Fibroblast of lung (primary cell): ENCODE results near the gene TOP1. TPM values are rescaled to one million over a fixed set of nuclear protein-coding genes. Genes with fewer than 3 reads are reported as not detected.
"Not testable (repeated sequence)": the region's sequence is repeated elsewhere in the genome, so short reads cannot be mapped to it uniquely, and the experiment has no call there.

Source experiments
- DNase-seq, 2 donors: peaks; one replicate each; pipeline versions ENCODE4 v3.0.0 to v3.0.0-alpha.2; 2010; ENCODE audit warnings: low read depth in 2 of 2
- H2AFZ ChIP-seq: 2 replicates; pipeline ENCODE4 v1.5.1; 2012; ENCODE audit warnings: low read length, control low read depth, inconsistent platforms
- H3K27ac ChIP-seq: 2 replicates; pipeline ENCODE4 v1.5.1; 2011; ENCODE audit warnings: low read length, control low read depth; ENCODE audit not compliant: insufficient read depth
- H3K27me3 ChIP-seq: 2 replicates; pipeline ENCODE4 v1.5.1; 2011; ENCODE audit warnings: mild to moderate bottlenecking, low read length; ENCODE audit not compliant: control insufficient read depth, insufficient read depth
- H3K36me3 ChIP-seq: 2 replicates; pipeline ENCODE4 v1.5.1; 2011; ENCODE audit warnings: low read length; ENCODE audit not compliant: control insufficient read depth, insufficient read depth
- H3K4me1 ChIP-seq: 2 replicates; pipeline ENCODE4 v1.5.1; 2011; ENCODE audit warnings: low read length; ENCODE audit not compliant: control insufficient read depth, insufficient read depth; ENCODE audit errors: extremely low read depth
- H3K4me2 ChIP-seq: 2 replicates; pipeline ENCODE4 v1.5.1; 2011; ENCODE audit warnings: low read length, control low read depth; ENCODE audit not compliant: insufficient read depth; ENCODE audit errors: extremely low read depth
- H3K4me3 ChIP-seq, 4 experiments: fragments of 200-600 bp in 1 of 4; sonication (generic) in 1 of 4; replicated peaks in 1 of 4; 2 replicates each; pipeline ENCODE4 v1.5.1; 2011 to 2016; ENCODE audit warnings: low read length in 4 of 4, low read depth in 3 of 4, mild to moderate bottlenecking in 3 of 4, control low read depth in 2 of 4, inconsistent platforms in 1 of 4, mixed read lengths in 1 of 4; ENCODE audit not compliant: insufficient read depth in 1 of 4; ENCODE audit errors: control extremely low read depth in 1 of 4
- H3K79me2 ChIP-seq: 2 replicates; pipeline ENCODE4 v1.5.1; 2012; ENCODE audit warnings: mild to moderate bottlenecking, low read length, inconsistent platforms; ENCODE audit not compliant: control insufficient read depth, insufficient read depth
- H3K9ac ChIP-seq: 2 replicates; pipeline ENCODE4 v1.5.1; 2011; ENCODE audit warnings: mild to moderate bottlenecking, low read length, control low read depth; ENCODE audit not compliant: insufficient read depth
- H3K9me3 ChIP-seq: 2 replicates; pipeline ENCODE4 v1.5.1; 2012; ENCODE audit warnings: low read depth, low read length; ENCODE audit not compliant: control insufficient read depth, insufficient read depth
- H4K20me1 ChIP-seq: 2 replicates; pipeline ENCODE4 v1.5.1; 2011; ENCODE audit warnings: low read length; ENCODE audit not compliant: control insufficient read depth, insufficient read depth; ENCODE audit errors: extremely low read depth
- EZH2 ChIP-seq: IDR thresholded peaks from 2 replicates; pipeline ENCODE4 v1.5.1; 2012; ENCODE audit warnings: low read length, control low read depth, mild to moderate bottlenecking; ENCODE audit errors: missing control alignments
- polyA plus RNA-seq, 2 donors: library from polyadenylated mRNA; depleted of rRNA in 1 of 2; stranded (reverse) in 1 of 2; unstranded in 1 of 2; fragments of >200 nt; gene quantifications; 2 replicates each; pipeline ENCODE4 v1.2.1, GENCODE V29; 2011 to 2012; ENCODE audit warnings: missing spikeins in 1 of 2
- total RNA-seq: library from RNA; depleted of rRNA; stranded (reverse); fragments of >200 nt; gene quantifications from 2 replicates; pipeline ENCODE4 v1.2.1, GENCODE V29; 2014
- TF ChIP-seq, protein P1 (sequence below), 2 donors: IDR thresholded peaks in 1 of 2; conservative IDR thresholded peaks in 1 of 2; 1 replicate in 1 of 2; 2 replicates in 1 of 2; pipeline ENCODE4 v1.5.1; 2011 to 2012; ENCODE audit warnings: low read length in 2 of 2, control low read depth in 1 of 2, inconsistent platforms in 1 of 2, low read depth in 1 of 2, mild to moderate bottlenecking in 1 of 2

Gene TOP1
- total and polyA plus RNA-seq, 2 donors (not counting 1 experiment from before 2014, with no cell fraction given) = 18.4 to 35.3 TPM

DNA sequence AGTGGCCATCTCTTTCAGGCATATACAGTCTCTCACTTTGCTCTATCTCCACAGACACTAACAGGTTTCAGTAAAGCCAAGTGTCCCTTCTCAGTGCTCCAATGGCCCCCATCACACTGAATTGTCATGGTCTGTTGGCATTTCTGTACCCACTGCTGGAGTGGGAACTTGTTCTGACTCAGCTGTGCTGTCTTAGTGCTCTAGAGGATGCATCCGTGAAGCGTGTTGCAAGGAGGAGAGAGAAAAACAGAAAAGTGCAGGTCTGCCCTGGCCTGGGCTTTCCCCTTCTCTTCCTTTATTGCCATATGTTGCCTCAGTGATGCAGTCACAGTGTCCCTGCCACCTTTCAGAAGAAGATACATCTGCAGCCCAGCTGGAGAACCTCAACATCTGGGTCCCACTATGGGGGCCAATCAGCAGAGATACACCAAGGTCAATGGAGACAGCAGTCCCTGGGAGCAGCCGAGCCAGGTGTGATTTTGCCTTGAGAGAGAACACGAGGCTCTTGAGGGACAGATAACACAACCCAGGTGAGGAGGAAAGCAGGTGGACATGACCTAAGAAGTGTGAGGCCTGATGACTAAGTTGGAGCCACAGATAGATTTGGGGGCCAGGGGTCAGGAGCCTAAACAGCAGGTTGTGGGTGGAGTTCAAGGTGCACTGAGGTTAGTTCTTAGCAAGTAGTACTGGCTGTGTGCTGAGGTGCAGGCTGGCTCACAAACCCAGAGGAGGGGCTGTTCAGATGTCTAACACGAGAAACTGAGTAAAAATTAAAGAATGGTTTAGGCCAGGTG lies 103.2 kb downstream of the TOP1 start:
- no peaks in the 10 kb centered on the region for H3K27me3 ChIP-seq
- no peak overlapping the region for H3K27ac ChIP-seq
- no peaks in the 10 kb centered on the region for H3K36me3 ChIP-seq
- H2AFZ ChIP-seq = no peak overlapping the region
- DNase-seq = no peak
- H4K20me1 ChIP-seq = no peaks in the 10 kb centered on the region
- no peak for TF ChIP-seq EZH2
- TF ChIP-seq, protein P1, sequence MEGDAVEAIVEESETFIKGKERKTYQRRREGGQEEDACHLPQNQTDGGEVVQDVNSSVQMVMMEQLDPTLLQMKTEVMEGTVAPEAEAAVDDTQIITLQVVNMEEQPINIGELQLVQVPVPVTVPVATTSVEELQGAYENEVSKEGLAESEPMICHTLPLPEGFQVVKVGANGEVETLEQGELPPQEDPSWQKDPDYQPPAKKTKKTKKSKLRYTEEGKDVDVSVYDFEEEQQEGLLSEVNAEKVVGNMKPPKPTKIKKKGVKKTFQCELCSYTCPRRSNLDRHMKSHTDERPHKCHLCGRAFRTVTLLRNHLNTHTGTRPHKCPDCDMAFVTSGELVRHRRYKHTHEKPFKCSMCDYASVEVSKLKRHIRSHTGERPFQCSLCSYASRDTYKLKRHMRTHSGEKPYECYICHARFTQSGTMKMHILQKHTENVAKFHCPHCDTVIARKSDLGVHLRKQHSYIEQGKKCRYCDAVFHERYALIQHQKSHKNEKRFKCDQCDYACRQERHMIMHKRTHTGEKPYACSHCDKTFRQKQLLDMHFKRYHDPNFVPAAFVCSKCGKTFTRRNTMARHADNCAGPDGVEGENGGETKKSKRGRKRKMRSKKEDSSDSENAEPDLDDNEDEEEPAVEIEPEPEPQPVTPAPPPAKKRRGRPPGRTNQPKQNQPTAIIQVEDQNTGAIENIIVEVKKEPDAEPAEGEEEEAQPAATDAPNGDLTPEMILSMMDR (conservative IDR thresholded peaks at IDR 0.05 in 1 of 2, IDR thresholded peaks at IDR 0.05 in 1 of 2; ENCODE audit: low read depth in 1 of 2, low read length in 2 of 2) = no peak
- H3K4me2 ChIP-seq = no peak overlapping the region
- H3K79me2 ChIP-seq = no peaks in the 10 kb centered on the region
- no peaks in the 10 kb centered on the region for H3K4me1 ChIP-seq
- no peak overlapping the region for H3K9ac ChIP-seq
- no peaks in the 10 kb centered on the region for H3K9me3 ChIP-seq
- no peak overlapping the region for H3K4me3 ChIP-seq

DNA sequence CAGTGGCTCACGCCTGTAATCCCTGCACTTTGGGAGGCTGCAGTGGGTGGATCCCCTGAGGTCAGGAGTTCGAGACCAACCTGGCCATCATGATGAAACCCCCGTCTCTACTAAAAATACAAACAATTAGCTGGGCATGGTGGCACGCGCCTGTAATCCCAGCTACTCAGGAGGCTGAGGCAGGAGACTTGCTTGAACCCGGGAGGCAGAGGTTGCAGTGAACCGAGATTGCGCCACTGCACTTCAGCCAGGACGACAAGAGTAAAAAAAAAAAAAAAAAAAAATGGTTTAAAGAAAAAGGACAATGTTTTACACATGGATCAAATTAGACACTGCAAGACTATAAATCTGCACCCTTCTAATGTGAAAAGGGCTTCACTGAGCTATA lies 103.8 kb downstream of the TOP1 start:
- not testable (repeated sequence) for H2AFZ ChIP-seq, H3K27me3 ChIP-seq, H3K9me3 ChIP-seq, H3K4me2 ChIP-seq, DNase-seq, H3K36me3 ChIP-seq, H3K27ac ChIP-seq, H4K20me1 ChIP-seq, H3K4me1 ChIP-seq, H3K4me3 ChIP-seq, H3K79me2 ChIP-seq, H3K9ac ChIP-seq

DNA sequence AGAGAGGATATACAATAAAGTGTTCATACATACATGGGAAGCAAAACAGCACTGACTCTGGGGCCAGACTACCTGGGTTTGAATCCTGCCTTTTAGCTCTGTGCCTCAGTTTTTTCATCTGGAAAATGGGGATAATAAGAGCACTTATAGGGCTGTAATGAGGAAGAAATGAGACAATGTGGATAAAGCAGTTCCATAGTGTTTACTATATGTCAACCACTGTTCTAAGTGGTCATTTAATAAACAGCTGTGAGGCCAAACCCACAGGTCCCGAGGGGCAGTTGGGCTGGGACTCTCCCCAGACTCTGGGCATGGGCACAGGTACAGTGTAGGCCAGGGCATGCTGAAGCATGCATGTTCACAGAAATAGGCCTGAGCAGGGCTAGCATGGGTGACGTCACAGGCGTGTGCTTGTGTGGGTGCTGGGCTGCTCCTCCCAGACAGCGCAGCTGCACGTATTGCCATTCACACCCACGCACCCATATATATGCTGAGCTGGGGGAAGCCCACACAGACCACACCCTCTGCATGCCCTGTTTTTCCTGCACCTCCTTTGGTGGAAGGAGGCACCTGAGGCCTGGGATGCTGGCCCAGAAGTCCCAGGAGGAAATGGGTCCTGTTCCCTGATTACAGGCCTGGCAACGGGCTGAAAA lies 105.2 kb downstream of the TOP1 start:
- no peak overlapping the region for H3K4me3 ChIP-seq
- H4K20me1 ChIP-seq = no peaks in the 10 kb centered on the region
- TF ChIP-seq, protein P1 (conservative IDR thresholded peaks at IDR 0.05 in 1 of 2, IDR thresholded peaks at IDR 0.05 in 1 of 2; ENCODE audit: low read depth in 1 of 2, low read length in 2 of 2) = no peak
- no peak for TF ChIP-seq EZH2
- no peaks in the 10 kb centered on the region for H3K9me3 ChIP-seq
- H3K27ac ChIP-seq = no peak overlapping the region
- DNase-seq = no peak
- no peaks in the 10 kb centered on the region for H3K27me3 ChIP-seq
- no peak overlapping the region for H3K4me2 ChIP-seq
- no peak overlapping the region for H2AFZ ChIP-seq
- no peak overlapping the region for H3K9ac ChIP-seq
- no peaks in the 10 kb centered on the region for H3K36me3 ChIP-seq
- no peaks in the 10 kb centered on the region for H3K4me1 ChIP-seq
- H3K79me2 ChIP-seq = peaks cover 13% of the 10 kb centered on the region
